Vagina (tissue), 2 donors: ENCODE data around the gene CLDN11. TPM values are rescaled to one million over a fixed set of nuclear protein-coding genes. Genes with fewer than 3 reads are reported as not detected.

ENCODE experiments used
- DNase-seq, 2 donors: peaks; one replicate each; pipeline ENCODE4 v3.0.0-alpha.2; 2017; ENCODE audit errors: extremely low spot score in 2 of 2
- H3K27ac ChIP-seq: fragments of 200-600 bp; sonication (generic); one replicate; pipeline ENCODE4 v1.5.1; 2019
- H3K27me3 ChIP-seq: fragments of 200-600 bp; sonication (generic); one replicate; pipeline ENCODE4 v1.5.1; 2019
- H3K36me3 ChIP-seq, 2 donors: fragments of 200-600 bp; sonication (generic); one replicate each; pipeline ENCODE4 v1.5.1; 2017 to 2019
- H3K4me1 ChIP-seq: fragments of 200-600 bp; sonication (generic); one replicate; pipeline ENCODE4 v1.5.1; 2019
- H3K4me3 ChIP-seq, 2 donors: fragments of 200-600 bp; sonication (generic); 1 replicate in 1 of 2; 2 replicates in 1 of 2; pipeline ENCODE4 v1.5.1; 2016 to 2019
- H3K9me3 ChIP-seq: fragments of 200-600 bp; sonication (generic); one replicate; pipeline ENCODE4 v1.5.1; 2019
- POLR2A ChIP-seq, 2 donors: fragments of 450-650 bp; IDR thresholded peaks; one replicate each; pipeline ENCODE4 v1.6.1; 2017; ENCODE audit warnings: antibody characterized with exemption in 2 of 2, mild to moderate bottlenecking in 2 of 2, moderate library complexity in 2 of 2
- POLR2AphosphoS5 ChIP-seq, 2 donors: sonication (generic); formaldehyde crosslinking; IDR thresholded peaks; one replicate each; pipeline ENCODE4 v1.9.0; 2017; ENCODE audit warnings: antibody characterized with exemption in 2 of 2, mild to moderate bottlenecking in 2 of 2, low read depth in 1 of 2; ENCODE audit not compliant: insufficient read depth in 1 of 2
- intact Hi-C: fragments of 100-400 bp; cut with DNase I; formaldehyde crosslinking; loops from one replicate; pipeline ENCODE4 v1.15.1; 2023
- total RNA-seq: library from RNA; depleted of rRNA; stranded (reverse); fragments of >200 nt; gene quantifications from one replicate; pipeline ENCODE4 v1.2.3, GENCODE V29; 2016
- TF ChIP-seq, protein P1 (sequence below), 3 experiments: fragments of 450-650 bp in 2 of 3; fragments of 200-600 bp in 1 of 3; sonication (generic) in 1 of 3; IDR thresholded peaks; one replicate each; pipeline ENCODE4 v1.5.1; 2017 to 2019; ENCODE audit warnings: antibody characterized with exemption in 3 of 3, mild to moderate bottlenecking in 2 of 3, moderate library complexity in 2 of 3

CLDN11 gene
- total RNA-seq, 1 donor from 2014 or later: 136 TPM

DNA sequence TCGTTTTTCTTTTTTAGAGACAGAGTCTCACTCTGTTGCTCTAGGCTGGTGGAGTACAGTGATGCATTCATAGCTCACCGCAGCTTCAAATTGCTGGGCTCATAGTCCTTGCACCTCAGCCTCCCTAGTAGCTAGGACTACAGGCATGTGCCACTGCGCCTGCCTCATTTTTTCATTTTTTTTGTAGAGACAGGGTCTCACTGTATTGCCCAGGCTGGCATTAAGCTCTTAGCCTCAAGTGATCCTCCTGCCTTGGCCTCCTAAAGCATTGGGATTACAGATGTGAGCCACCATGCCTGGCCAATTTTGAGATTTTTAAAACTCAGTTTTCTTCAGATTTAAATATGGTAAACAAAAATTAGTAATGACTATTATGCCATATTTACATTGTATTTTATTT lies 32.2 kb upstream of the CLDN11 start:
- TF ChIP-seq POLR2A (IDR thresholded peaks at IDR 0.05) (no peak), POLR2AphosphoS5 (IDR thresholded peaks at IDR 0.05; ENCODE audit: insufficient read depth in 1 of 2, low read depth in 1 of 2) (no peak)
- TF ChIP-seq, protein P1, sequence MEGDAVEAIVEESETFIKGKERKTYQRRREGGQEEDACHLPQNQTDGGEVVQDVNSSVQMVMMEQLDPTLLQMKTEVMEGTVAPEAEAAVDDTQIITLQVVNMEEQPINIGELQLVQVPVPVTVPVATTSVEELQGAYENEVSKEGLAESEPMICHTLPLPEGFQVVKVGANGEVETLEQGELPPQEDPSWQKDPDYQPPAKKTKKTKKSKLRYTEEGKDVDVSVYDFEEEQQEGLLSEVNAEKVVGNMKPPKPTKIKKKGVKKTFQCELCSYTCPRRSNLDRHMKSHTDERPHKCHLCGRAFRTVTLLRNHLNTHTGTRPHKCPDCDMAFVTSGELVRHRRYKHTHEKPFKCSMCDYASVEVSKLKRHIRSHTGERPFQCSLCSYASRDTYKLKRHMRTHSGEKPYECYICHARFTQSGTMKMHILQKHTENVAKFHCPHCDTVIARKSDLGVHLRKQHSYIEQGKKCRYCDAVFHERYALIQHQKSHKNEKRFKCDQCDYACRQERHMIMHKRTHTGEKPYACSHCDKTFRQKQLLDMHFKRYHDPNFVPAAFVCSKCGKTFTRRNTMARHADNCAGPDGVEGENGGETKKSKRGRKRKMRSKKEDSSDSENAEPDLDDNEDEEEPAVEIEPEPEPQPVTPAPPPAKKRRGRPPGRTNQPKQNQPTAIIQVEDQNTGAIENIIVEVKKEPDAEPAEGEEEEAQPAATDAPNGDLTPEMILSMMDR (IDR thresholded peaks at IDR 0.05): no peak
- Histone ChIP-seq H3K27ac (no peak overlapping the region), H3K27me3 (no peaks in the 10 kb centered on the region), H3K4me1 (no peaks in the 10 kb centered on the region), H3K36me3 (peaks cover 0 to 36% of the 10 kb centered on the region in 2 donors), H3K9me3 (no peaks in the 10 kb centered on the region), H3K4me3 (no peak overlapping the region)
- no peak for DNase-seq
- intact Hi-C loops: no loop called here

DNA sequence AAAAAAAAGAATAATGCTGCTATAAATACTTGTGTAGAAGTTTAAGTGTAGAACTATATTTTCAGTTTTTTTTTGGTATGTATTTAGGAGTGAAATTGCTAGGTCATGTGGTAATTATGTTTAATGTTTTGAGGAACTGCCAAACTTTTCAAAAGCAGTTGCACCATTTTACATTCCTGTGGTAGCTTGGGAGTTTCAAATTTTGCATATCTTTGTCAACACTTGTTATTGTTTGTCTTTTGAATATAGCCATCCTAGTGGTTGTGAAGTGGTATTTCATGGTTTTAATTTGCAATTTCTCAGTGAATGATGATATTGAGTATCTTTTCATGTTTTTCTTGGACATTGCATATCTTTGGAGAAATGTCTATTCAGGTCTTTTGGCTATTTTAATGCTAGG lies 30.7 kb upstream of the CLDN11 start:
- Histone ChIP-seq H3K4me3 (no peak overlapping the region), H3K9me3 (no peaks in the 10 kb centered on the region), H3K4me1 (no peaks in the 10 kb centered on the region), H3K27ac (no peak overlapping the region), H3K36me3 (peaks cover 0 to 40% of the 10 kb centered on the region in 2 donors), H3K27me3 (no peaks in the 10 kb centered on the region)
- TF ChIP-seq POLR2AphosphoS5 (IDR thresholded peaks at IDR 0.05; ENCODE audit: insufficient read depth in 1 of 2, low read depth in 1 of 2) (no peak), POLR2A (IDR thresholded peaks at IDR 0.05) (no peak)
- TF ChIP-seq, protein P1 (IDR thresholded peaks at IDR 0.05): no peak
- intact Hi-C loops: no loop called here
- DNase-seq: no peak

DNA sequence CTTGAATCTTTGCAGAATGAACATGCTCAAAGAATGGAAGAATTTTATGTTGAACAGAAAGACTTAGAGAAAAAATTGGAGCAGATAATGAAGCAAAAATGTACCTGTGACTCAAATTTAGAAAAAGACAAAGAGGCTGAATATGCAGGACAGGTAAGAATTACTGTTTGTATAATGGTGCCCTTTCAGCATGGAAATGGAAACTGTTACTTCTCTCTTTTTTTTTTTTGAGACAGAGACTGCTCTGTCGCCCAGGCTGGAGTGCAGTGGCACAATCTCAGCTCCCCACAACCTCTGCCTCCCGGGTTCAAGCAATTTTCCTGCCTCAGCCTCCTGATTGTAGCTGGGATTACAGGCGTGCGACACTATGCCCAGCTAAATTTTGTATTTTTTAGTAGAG lies 27.6 kb upstream of the CLDN11 start:
- Histone ChIP-seq H3K4me1 (no peaks in the 10 kb centered on the region), H3K36me3 (peaks cover 0 to 26% of the 10 kb centered on the region in 2 donors), H3K4me3 (no peak overlapping the region), H3K27ac (no peak overlapping the region), H3K9me3 (no peaks in the 10 kb centered on the region), H3K27me3 (no peaks in the 10 kb centered on the region)
- no peak for DNase-seq
- intact Hi-C loops: no loop called here
- no peak for TF ChIP-seq POLR2AphosphoS5 (IDR thresholded peaks at IDR 0.05; ENCODE audit: insufficient read depth in 1 of 2, low read depth in 1 of 2)
- TF ChIP-seq, protein P1 (IDR thresholded peaks at IDR 0.05): no peak
- TF ChIP-seq POLR2A (IDR thresholded peaks at IDR 0.05): no peak

DNA sequence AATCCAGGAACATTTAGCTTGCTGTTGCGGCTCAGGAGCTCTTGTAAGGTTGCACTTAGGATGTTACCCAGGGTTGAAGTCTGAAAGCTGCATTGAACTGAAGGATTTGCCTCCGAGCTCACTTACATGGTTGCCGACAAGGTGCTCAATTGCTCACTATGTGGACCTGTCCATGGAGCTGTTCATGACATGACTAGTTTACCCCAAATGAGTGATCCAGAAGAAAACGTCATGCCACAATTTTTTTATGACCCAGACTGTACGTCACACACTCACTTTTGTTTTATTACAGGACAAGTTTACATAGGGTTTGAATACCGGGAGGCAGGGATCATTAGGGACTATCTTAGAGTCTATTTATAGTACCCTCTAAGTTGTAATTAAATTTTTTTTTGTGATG lies 21.0 kb upstream of the CLDN11 start:
- H3K27me3 ChIP-seq: no peaks in the 10 kb centered on the region
- H3K36me3 ChIP-seq: no peaks in the 10 kb centered on the region
- H3K27ac ChIP-seq: no peak overlapping the region
- H3K4me3 ChIP-seq: no peak overlapping the region
- no peak for DNase-seq
- H3K4me1 ChIP-seq: no peaks in the 10 kb centered on the region
- intact Hi-C loops: no loop called here
- no peaks in the 10 kb centered on the region for H3K9me3 ChIP-seq
- TF ChIP-seq POLR2AphosphoS5 (IDR thresholded peaks at IDR 0.05; ENCODE audit: insufficient read depth in 1 of 2, low read depth in 1 of 2) (no peak), POLR2A (IDR thresholded peaks at IDR 0.05) (no peak)
- TF ChIP-seq, protein P1 (IDR thresholded peaks at IDR 0.05): no peak

DNA sequence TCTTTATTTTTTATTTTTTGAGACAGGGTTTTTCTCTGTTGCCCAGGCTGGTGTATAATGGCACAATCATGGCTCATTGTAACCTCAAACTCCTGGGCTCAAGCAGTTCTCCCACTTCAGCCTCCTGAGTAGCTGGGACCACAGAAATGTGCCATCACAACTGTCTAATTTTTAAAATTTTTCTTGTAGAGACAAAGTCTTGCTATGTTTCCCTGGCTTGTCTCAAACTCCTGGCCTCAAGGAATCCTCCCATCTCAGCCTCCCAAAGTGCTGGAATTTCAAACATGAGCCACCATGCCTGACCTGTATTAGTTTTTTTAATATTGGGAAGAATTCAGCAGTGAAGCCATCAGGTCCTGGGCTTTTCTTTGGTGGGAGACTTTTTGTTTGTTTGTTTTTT lies 13.6 kb upstream of the CLDN11 start:
- H3K4me1 ChIP-seq: no peaks in the 10 kb centered on the region
- H3K9me3 ChIP-seq: no peaks in the 10 kb centered on the region
- no peak overlapping the region for H3K27ac ChIP-seq
- intact Hi-C loops: loop anchor here (10.0 kb wide), 1 partner anchor 90 kb away; no protein-coding TSS in a partner anchor
- H3K27me3 ChIP-seq: no peaks in the 10 kb centered on the region
- no peak for DNase-seq
- TF ChIP-seq POLR2A (IDR thresholded peaks at IDR 0.05) (no peak), POLR2AphosphoS5 (IDR thresholded peaks at IDR 0.05; ENCODE audit: insufficient read depth in 1 of 2, low read depth in 1 of 2) (no peak)
- TF ChIP-seq, protein P1 (IDR thresholded peaks at IDR 0.05): no peak
- H3K36me3 ChIP-seq: no peaks in the 10 kb centered on the region
- H3K4me3 ChIP-seq: no peak overlapping the region
